NT2/D1 (cell line): ENCODE data around the gene SLC66A2.

Experiments used
- DNase-seq: peaks from one replicate; pipeline ENCODE4 v3.0.0-alpha.2; 2011; ENCODE audit warnings: low read depth, low spot score
- H3K27me3 ChIP-seq: 2 replicates; pipeline ENCODE4 v1.6.0; 2011; ENCODE audit warnings: mild to moderate bottlenecking; ENCODE audit not compliant: insufficient read length, insufficient read depth
- H3K36me3 ChIP-seq: 2 replicates; pipeline ENCODE4 v1.6.1; 2011; ENCODE audit warnings: mild to moderate bottlenecking, low read length, mixed read lengths; ENCODE audit not compliant: insufficient read depth, insufficient read length
- H3K4me1 ChIP-seq: 2 replicates; pipeline ENCODE4 v1.5.1; 2011; ENCODE audit not compliant: insufficient read depth, insufficient read length
- H3K4me3 ChIP-seq: 2 replicates; pipeline ENCODE4 v1.5.1; 2011; ENCODE audit warnings: low read depth; ENCODE audit not compliant: insufficient read length
- H3K9ac ChIP-seq: 2 replicates; pipeline ENCODE4 v1.6.0; 2011; ENCODE audit warnings: low read depth; ENCODE audit not compliant: insufficient read length
- H3K9me3 ChIP-seq: 2 replicates; pipeline ENCODE4 v1.5.1; 2011; ENCODE audit warnings: mild to moderate bottlenecking, low read length; ENCODE audit not compliant: insufficient read depth
- SUZ12 ChIP-seq: IDR thresholded peaks from 2 replicates; pipeline ENCODE4 v1.6.1; 2011; ENCODE audit not compliant: insufficient read length, insufficient read depth; ENCODE audit errors: extremely low read depth
- YY1 ChIP-seq: IDR thresholded peaks from 2 replicates; pipeline ENCODE4 v1.6.1; 2011; ENCODE audit not compliant: insufficient read length, insufficient read depth
- ZNF274 ChIP-seq: IDR thresholded peaks from 2 replicates; pipeline ENCODE4 v1.6.1; 2011; ENCODE audit warnings: mild to moderate bottlenecking, low read depth, low read length

SLC66A2 gene

GRCh38 chr18:79971211-79971952 is 19.9 kb upstream of the SLC66A2 start:
- no peak overlapping the region for H3K4me3 ChIP-seq
- H3K27me3 ChIP-seq, result no peaks in the 10 kb centered on the region
- peaks cover 69% of the 10 kb centered on the region for H3K36me3 ChIP-seq
- no peak overlapping the region for H3K9ac ChIP-seq
- DNase-seq, result no peak
- H3K9me3 ChIP-seq, result no peaks in the 10 kb centered on the region
- H3K4me1 ChIP-seq, result no peaks in the 10 kb centered on the region
- TF ChIP-seq ZNF274 (no peak), YY1 (no peak), SUZ12 (no peak)

- Histone ChIP-seq H3K4me3 (no peak overlapping the region), H3K9ac (no peak overlapping the region), H3K9me3 (no peaks in the 10 kb centered on the region), H3K36me3 (peaks cover 61% of the 10 kb centered on the region), H3K4me1 (no peaks in the 10 kb centered on the region), H3K27me3 (no peaks in the 10 kb centered on the region)
- TF ChIP-seq ZNF274 (no peak), SUZ12 (no peak), YY1 (no peak)
- DNase-seq, result no peak
These were observed 19.1 kb upstream of the SLC66A2 start for GRCh38 chr18:79970419-79971133.

GRCh38 chr18:79965119-79965902 is 13.9 kb upstream of the SLC66A2 start:
- peaks cover 9% of the 10 kb centered on the region for H3K36me3 ChIP-seq
- H3K27me3 ChIP-seq, result peaks cover 49% of the 10 kb centered on the region
- peaks cover 30% of the 10 kb centered on the region for H3K4me1 ChIP-seq
- H3K9me3 ChIP-seq, result no peaks in the 10 kb centered on the region
- H3K4me3 ChIP-seq, result peak overlapping the region; percentile 48
- H3K9ac ChIP-seq, result peak overlapping the region; percentile 29
- no peak for DNase-seq
- TF ChIP-seq SUZ12 (no peak), YY1 (no peak), ZNF274 (no peak)

DNA sequence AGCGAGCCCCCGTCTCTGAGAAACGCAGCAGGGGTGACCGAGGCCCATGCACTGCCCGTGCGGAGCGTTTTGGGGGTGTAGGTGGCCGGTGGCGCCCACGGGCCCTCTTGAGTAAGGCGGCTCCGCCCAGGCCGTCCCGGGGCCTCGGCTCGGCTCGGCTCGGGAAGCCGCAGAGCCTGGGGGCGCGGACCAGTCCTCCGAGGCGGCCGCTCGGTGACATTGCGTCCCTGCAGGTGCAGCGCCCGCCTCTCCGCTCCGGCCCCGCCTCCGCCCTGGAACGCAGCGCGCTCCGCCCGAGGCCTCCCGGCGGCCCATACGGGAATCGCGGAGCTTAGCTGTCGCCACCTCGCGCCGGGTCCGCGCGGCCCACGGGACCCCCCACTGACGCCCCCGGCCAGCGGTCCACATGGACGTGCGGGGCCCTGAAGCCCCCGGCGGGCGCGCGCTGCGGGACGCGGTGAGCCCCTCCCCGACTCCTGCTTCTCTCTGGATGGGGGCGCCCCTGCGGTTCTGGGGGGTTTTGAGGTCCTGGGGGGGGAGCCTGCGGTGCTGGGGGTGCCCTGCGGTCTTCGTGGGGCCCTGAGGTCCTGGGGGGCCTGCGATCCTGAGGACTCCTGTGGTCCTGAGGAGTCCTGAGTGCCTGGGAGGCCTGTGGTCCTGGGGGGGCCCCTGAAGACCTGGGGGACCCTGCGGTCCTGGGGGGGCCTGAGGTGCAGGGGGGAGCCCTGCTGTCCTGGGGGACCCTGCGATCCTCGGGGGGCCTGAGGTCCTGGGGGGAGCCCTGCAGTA is 13.1 kb upstream of the SLC66A2 start, which contains the start of gene HSBP1L1:
Gene HSBP1L1 (plus strand): TSS at position 314 of the 789 bp plus-strand sequence. CDS start 93 bp downstream, at position 407.
- Histone ChIP-seq H3K27me3 (peaks cover 53% of the 10 kb centered on the region), H3K4me1 (peaks cover 30% of the 10 kb centered on the region), H3K36me3 (peaks cover 2% of the 10 kb centered on the region), H3K4me3 (peak within 1 kb of the TSS; percentile 48), H3K9ac (peak within 1 kb of the TSS; percentile 65), H3K9me3 (no peaks in the 10 kb centered on the region)
- no peak for TF ChIP-seq ZNF274
- no peak for TF ChIP-seq SUZ12
- TF ChIP-seq YY1, result no peak
- DNase-seq, result no peak

DNA sequence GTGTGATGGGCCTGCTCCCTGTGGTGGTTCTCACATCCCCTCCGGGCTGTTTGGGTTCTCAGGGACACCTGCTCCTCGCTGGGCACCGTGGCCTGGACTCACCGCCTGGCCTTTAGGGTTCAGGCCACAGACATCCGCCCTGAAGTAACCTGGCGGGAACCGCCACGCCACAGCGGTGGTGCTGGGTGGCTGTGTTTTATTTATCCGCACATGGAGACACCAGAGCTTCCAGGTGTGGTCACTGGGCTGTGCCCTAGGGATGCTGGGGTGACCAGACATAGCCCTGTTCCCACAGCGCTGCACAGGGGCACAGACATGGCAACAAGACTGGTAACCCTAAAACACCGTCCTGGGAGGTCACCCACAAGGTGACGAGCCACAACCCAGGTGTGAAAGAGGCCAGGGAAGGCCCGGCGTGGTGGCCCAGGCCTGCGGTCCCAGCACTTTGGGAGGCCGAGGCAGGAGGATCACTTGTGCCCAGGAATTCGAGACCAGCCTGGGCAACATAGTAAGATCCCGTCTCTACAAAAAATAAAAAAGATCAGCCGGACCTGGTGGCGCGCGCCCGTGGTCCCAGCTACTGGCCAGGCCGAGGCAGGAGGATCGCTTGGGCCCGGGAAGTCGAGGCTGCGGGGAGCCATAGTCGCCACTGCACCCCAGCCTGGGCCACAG is 12.3 kb upstream of the SLC66A2 start:
- Histone ChIP-seq H3K36me3 (no peaks in the 10 kb centered on the region), H3K9ac (peak overlapping the region; percentile 17), H3K9me3 (no peaks in the 10 kb centered on the region), H3K27me3 (peaks cover 60% of the 10 kb centered on the region), H3K4me3 (peak overlapping the region; percentile 48), H3K4me1 (peaks cover 30% of the 10 kb centered on the region)
- no peak for TF ChIP-seq SUZ12
- no peak for TF ChIP-seq YY1
- no peak for TF ChIP-seq ZNF274
- DNase-seq, result no peak
